DMS53 (cell line): ENCODE data around the gene MEA1.
A peak's percentile ranks its signal among the peaks of the same experiment; 100 is the strongest.
"Not testable (repeated sequence)": the region's sequence is repeated elsewhere in the genome, so short reads cannot be mapped to it uniquely, and the experiment has no call there.

ENCODE experiments used
- DNase-seq: peaks from one replicate; lab custom pipeline; 2025; lab: John Stamatoyannopoulos, UW

The MEA1 gene

GRCh38 chr6:43013843-43014433 is at the start of gene MEA1, which contains the start of gene KLHDC3:
Gene MEA1, minus strand, starts transcription at chr6:43013946. Its CDS starts 133 bp downstream, at chr6:43013813.
Gene KLHDC3, plus strand, starts transcription at chr6:43014249. Its CDS starts 2,944 bp downstream, at chr6:43017193.
- DNase-seq: peak; percentile 100

GRCh38 chr6:43062818-43063217 is 49.1 kb upstream of the MEA1 start:
- no peak for DNase-seq

GRCh38 chr6:43061861-43062260 is 48.1 kb upstream of the MEA1 start:
- DNase-seq: no peak

GRCh38 chr6:43060755-43061633 is 47.2 kb upstream of the MEA1 start:
- no peak for DNase-seq

GRCh38 chr6:43060034-43060754 is 46.4 kb upstream of the MEA1 start:
- peak; percentile 85 for DNase-seq

GRCh38 chr6:43059168-43060033 is 45.7 kb upstream of the MEA1 start, which contains the start of the genes KLC4 and MRPL2:
Gene KLC4, plus strand, starts transcription at chr6:43059631. Its CDS starts 1,705 bp downstream, at chr6:43061336.
Gene MRPL2, minus strand, starts transcription at chr6:43059434. Its CDS starts 53 bp downstream, at chr6:43059381.
- peak; percentile 100 for DNase-seq

- DNase-seq: no peak
Observed at GRCh38 chr6:43058531-43058930, 44.8 kb upstream of the MEA1 start.

- no peak for DNase-seq
Observed at GRCh38 chr6:43055966-43056365, 42.2 kb upstream of the MEA1 start.

GRCh38 chr6:43054206-43054943 is 40.6 kb upstream of the MEA1 start:
- DNase-seq: peak; percentile 59

- peak; percentile 98 for DNase-seq
Observed at GRCh38 chr6:43053545-43054205, 39.9 kb upstream of the MEA1 start, which contains the start of gene CUL7. Gene CUL7, minus strand, starts transcription at chr6:43053851. Its CDS starts 1,063 bp downstream, at chr6:43052788.

- peak; percentile 60 for DNase-seq
Observed at GRCh38 chr6:43052842-43053544, 39.2 kb upstream of the MEA1 start.

GRCh38 chr6:43052225-43052841 is 38.6 kb upstream of the MEA1 start:
- no peak for DNase-seq

GRCh38 chr6:43050981-43051380 is 37.2 kb upstream of the MEA1 start:
- no peak for DNase-seq

GRCh38 chr6:43047998-43048397 is 34.3 kb upstream of the MEA1 start:
- no peak for DNase-seq

GRCh38 chr6:43045371-43045930 is 31.7 kb upstream of the MEA1 start:
- no peak for DNase-seq

GRCh38 chr6:43043310-43043709 is 29.6 kb upstream of the MEA1 start:
- DNase-seq: no peak

- DNase-seq: not testable (repeated sequence)
Observed at GRCh38 chr6:43041475-43041874, 27.7 kb upstream of the MEA1 start.

- DNase-seq: no peak
Observed at GRCh38 chr6:43040542-43041257, 27.0 kb upstream of the MEA1 start.
